HG03139 (cell line): ENCODE results near the gene EMP1.
A peak's percentile ranks its signal among the peaks of the same experiment; 100 is the strongest.
"Not testable (repeated sequence)": the region's sequence is repeated elsewhere in the genome, so short reads cannot be mapped to it uniquely, and the experiment has no call there.

Experiments used
- ATAC-seq: cut with Tn5 transposase; IDR thresholded peaks from one replicate; pipeline ENCODE4 v1.9.1; 2021; ENCODE audit not compliant: unreplicated experiment

Gene EMP1

GRCh38 chr12:13255792-13256691, 59.5 kb downstream of the EMP1 start:
- peak; percentile 98 for ATAC-seq

GRCh38 chr12:13256692-13257045, 60.1 kb downstream of the EMP1 start:
- no peak for ATAC-seq

- ATAC-seq: no peak
Measured at GRCh38 chr12:13257356-13257875, 60.9 kb downstream of the EMP1 start.

- ATAC-seq: no peak
Measured at GRCh38 chr12:13258197-13258596, 61.7 kb downstream of the EMP1 start.

- ATAC-seq: no peak
Measured at GRCh38 chr12:13258717-13259119, 62.2 kb downstream of the EMP1 start.

- not testable (repeated sequence) for ATAC-seq
Measured at GRCh38 chr12:13259625-13260024, 63.1 kb downstream of the EMP1 start.

GRCh38 chr12:13267826-13268225, 71.3 kb downstream of the EMP1 start:
- not testable (repeated sequence) for ATAC-seq

GRCh38 chr12:13268581-13268980, 72.1 kb downstream of the EMP1 start:
- ATAC-seq: no peak
